Measurements from ENCODE around the gene ANKFN1.

ANKFN1 gene

GRCh38 chr17:56489980-56490379 lies 336.7 kb downstream of the ANKFN1 start:
- no peak overlapping the region for H3K4me3 ChIP-seq (replicated peaks; ENCODE audit: low read depth, low read length)
- no peak for DNase-seq (ENCODE audit: extremely low read depth, low read depth)
- TF ChIP-seq CTCF (IDR thresholded peaks at IDR 0.05; ENCODE audit: low read depth, low read length, missing control alignments): no peak

- DNase-seq (ENCODE audit: extremely low read depth, low read depth): no peak
- no peak overlapping the region for H3K4me3 ChIP-seq (replicated peaks; ENCODE audit: low read depth, low read length)
Observed at GRCh38 chr17:56495556-56495955, 342.3 kb downstream of the ANKFN1 start.

GRCh38 chr17:56497132-56497531 lies 343.9 kb downstream of the ANKFN1 start:
- no peak for TF ChIP-seq CTCF (IDR thresholded peaks at IDR 0.05; ENCODE audit: low read depth, low read length, missing control alignments)
- no peak overlapping the region for H3K4me3 ChIP-seq (replicated peaks; ENCODE audit: low read depth, low read length)
- peak; percentile 1 for DNase-seq (ENCODE audit: extremely low read depth, low read depth)

More at GRCh38 chr17:56495556-56495955, 342.3 kb downstream of the ANKFN1 start:
- TF ChIP-seq CTCF (IDR thresholded peaks at IDR 0.05; ENCODE audit: low read depth, low read length, missing control alignments): no peak

GRCh38 chr17:56499799-56500388 lies 346.6 kb downstream of the ANKFN1 start:
- no peak overlapping the region for H3K4me3 ChIP-seq (replicated peaks; ENCODE audit: low read depth, low read length)
- peak; percentile 14 for DNase-seq (ENCODE audit: extremely low read depth, low read depth)
- TF ChIP-seq CTCF (IDR thresholded peaks at IDR 0.05; ENCODE audit: low read depth, low read length, missing control alignments): peak; percentile 34

GRCh38 chr17:56502120-56502654 lies 348.9 kb downstream of the ANKFN1 start:
- DNase-seq (ENCODE audit: extremely low read depth, low read depth): no peak
- no peak for TF ChIP-seq CTCF (IDR thresholded peaks at IDR 0.05; ENCODE audit: low read depth, low read length, missing control alignments)
- no peak overlapping the region for H3K4me3 ChIP-seq (replicated peaks; ENCODE audit: low read depth, low read length)

- no peak for TF ChIP-seq CTCF (IDR thresholded peaks at IDR 0.05; ENCODE audit: low read depth, low read length, missing control alignments)
- no peak for DNase-seq (ENCODE audit: extremely low read depth, low read depth)
Observed at GRCh38 chr17:56505154-56505756, 352.0 kb downstream of the ANKFN1 start.

More at GRCh38 chr17:56505154-56505756, 352.0 kb downstream of the ANKFN1 start:
- H3K4me3 ChIP-seq (replicated peaks; ENCODE audit: low read depth, low read length): no peak overlapping the region
